NCI-H2107 (cell line): ENCODE data around the gene HLA-DMA.
A peak's percentile ranks its signal among the peaks of the same experiment; 100 is the strongest.

ENCODE experiments used
- DNase-seq: peaks from one replicate; lab custom pipeline; 2025; lab: John Stamatoyannopoulos, UW

The HLA-DMA gene

DNA sequence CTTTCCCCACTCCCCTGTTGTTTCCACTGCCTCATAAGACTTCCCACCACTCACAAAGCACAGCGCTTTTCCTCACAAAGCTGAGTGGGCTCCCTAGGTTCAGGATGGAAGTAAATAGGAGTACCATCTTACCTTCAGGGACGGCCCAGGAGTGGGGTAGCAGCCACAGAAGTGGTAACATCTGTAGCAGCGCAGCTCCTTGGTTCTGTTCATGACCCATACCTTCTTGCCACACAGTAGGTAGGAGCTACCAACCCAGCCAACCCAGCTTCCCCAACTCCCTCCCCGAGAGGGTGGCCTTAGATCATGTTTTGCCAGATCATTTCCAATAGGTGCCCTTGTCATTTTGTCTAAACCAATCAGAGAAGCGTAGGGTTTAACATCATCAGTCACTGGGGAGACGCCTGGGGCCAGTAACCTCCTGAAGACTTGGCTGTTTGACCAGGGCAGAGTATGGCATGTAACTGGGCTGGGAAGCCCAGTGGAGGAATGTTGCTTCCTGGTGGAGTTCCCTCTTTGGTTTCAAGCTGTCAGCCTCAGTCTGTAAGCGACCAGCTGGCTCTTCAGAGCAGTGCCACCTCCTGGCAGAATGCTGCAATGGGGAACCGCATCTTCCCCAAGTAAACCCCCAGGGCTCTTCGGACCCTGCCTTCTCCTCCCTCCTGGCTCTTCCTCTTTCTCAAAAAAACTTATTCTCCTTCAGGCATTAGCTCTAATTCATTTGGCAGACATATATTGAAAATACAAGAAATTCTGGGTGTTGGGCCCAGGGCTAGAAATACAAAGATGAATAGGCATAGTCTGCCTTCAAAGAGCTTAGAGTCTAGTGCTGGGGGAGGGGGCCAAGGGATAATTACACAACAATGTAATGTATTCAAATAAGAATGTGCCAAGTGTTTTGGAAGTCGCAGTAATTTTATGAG is at the start of gene HLA-DMA:
TSS of gene HLA-DMA (minus strand) at position 281 of the 923 bp plus-strand sequence. CDS start at position 220, 61 bp downstream.
- DNase-seq = no peak

DNA sequence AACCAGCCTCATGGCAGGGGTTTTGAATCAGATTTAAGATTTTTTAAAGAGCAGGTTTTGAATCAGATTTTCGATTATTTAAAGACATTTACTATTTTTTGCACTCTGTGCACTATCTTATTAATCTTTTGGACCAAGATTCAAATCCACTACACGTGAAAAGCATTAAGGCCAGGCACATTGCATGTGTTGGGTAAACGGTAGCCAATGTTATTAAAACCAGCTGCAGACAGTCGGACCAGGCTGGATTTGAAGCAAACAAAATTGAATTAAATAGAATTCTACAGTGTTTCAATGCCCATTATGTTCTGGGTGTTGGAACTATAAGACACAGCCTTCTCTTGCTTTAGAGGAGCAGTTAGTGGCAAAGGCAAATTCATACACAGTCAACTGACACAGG is 48.8 kb upstream of the HLA-DMA start:
- no peak for DNase-seq

GRCh38 chr6:33000055-33000454 is 47.2 kb upstream of the HLA-DMA start:
- no peak for DNase-seq

- no peak for DNase-seq
Observed at GRCh38 chr6:32995448-32995847, 42.6 kb upstream of the HLA-DMA start.

GRCh38 chr6:32993363-32993973 is 40.6 kb upstream of the HLA-DMA start:
- no peak for DNase-seq

- DNase-seq = no peak
Observed at GRCh38 chr6:32991972-32992371, 39.1 kb upstream of the HLA-DMA start.

DNA sequence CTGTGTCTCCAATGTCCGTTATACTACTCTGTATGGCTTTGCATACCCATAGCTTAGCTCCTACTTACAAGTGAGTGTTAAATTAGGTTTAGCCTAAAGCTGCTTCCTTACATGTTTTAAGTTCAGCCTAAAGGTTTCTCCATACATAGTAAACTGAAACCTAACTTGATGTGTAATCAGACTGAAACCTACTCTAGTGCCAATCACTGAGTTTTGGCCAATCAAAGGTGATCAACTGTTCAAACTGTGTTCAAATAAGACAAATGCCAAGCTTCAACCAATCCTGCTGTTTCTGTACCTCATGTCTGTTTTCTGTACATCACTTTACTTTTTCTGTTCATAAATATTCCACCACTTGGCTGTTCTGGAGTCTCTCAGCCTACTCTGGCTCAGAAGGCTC is 36.5 kb upstream of the HLA-DMA start:
- DNase-seq = no peak

DNA sequence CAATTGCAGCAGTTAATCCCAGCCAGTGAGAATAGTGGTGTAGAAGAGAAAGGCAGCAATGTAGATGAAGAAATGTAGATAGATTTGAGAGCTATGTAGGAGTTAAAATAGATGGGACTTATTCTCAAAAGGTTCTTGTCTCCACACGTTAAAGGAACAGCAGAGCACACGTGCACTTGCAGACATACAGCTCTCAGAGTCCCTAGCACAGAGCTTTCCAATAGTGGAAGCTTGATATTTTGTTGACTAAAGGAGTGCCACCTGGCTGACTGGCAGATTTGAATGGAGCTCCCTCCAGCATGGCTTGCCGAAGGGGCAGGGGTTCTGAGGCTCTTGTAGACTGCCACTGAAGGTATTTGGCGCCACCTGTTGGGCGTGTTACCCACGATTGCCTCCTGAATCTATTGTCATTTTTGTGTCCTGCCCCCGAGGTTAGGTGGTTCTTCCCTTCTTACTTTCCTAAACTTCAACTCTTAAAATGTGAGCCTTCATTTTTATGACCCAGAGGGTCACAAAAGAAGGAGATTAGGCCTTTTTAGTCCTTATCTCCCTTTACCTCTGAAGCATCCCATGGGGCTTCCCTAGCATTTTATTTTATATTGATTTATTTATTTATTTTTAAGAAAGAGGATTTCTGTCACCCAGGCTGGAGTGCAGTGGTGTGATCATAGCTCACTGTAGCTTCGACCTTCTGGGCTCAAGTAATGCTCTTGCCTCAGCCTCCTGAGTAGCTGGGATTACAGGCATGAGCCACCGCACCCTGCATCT is 31.9 kb upstream of the HLA-DMA start:
- peak; percentile 68 for DNase-seq

DNA sequence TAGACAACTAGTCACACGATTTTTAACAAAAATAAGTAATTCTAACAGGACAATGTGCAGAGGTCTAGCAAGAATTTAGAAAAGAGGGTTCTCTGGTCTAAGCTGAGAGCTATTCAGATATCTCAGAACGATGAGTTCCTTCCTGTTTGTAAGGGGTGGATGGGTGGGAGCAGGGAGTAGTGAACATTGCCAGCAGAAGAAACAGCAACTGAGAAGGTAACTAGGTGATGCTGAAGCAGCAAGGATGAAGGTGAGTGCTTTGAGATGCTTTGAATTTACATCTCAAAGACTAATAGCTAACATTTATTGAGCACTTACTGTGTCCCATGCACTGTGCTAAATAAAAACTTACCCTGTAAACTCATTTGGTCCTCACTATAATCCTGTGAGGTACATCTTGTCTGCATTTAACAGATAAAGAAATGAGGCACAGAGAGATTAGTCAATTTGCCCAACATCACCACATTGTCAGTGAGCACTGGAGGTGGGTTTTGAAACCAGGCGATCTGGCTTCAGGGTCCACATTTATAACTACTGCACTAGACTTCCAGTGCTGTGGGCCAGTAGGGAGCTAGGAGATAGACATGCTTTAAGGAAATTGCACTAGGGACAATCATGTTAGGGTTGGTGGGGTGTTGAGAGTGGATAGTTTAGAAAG is 31.2 kb upstream of the HLA-DMA start:
- DNase-seq = no peak

GRCh38 chr6:32983493-32983848 is 30.6 kb upstream of the HLA-DMA start:
- no peak for DNase-seq

GRCh38 chr6:32982702-32983492 is 30.0 kb upstream of the HLA-DMA start:
- DNase-seq = no peak

DNA sequence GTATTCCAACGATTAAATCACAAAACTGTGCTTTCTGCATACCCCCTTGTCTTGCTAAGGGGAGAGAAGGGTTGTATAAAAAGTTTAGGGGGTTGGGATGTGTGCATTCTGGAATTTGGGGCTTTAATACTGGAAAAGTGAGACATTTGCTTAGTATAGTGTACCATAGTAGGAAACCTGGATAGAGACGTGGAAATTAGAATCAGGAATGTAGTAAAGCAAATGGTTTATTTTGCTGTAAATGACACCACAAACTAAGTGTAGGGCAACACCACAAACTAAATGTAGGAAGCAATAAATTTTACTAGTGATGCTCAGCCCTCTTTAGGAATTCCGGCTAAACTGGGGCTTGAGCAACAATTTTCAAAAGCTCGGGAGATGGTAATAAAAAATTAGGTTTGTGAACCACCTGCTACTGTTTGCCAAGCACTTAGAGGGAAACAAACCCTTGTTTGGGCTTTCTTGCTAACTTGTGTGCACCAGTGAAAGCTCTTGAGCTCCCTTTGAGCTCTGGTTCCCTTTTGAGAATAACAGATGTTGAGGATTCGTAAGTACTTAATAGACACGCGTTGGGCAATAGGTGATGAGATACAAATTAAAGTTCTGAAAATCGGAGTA is 29.3 kb upstream of the HLA-DMA start:
- DNase-seq = peak; percentile 16

GRCh38 chr6:32980488-32981038 is 27.7 kb upstream of the HLA-DMA start:
- no peak for DNase-seq

- no peak for DNase-seq
Observed at GRCh38 chr6:32979720-32980487, 27.0 kb upstream of the HLA-DMA start.

DNA sequence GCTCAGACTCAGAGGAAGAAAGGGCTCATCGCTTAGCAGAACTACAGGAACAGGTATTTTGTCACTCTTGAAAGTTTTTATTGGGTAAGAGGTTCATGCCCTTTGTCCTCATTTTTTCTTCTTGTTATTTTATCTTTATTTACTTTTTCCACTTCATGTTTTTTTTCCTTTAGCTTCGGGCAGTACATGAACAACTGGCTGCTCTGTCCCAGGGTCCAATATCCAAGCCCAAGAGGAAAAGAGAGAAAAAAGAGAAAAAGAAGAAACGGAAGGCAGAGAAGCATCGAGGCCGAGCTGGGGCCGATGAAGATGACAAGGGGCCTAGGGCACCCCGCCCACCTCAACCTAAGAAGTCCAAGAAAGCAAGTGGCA is 25.0 kb upstream of the HLA-DMA start:
- DNase-seq = no peak

DNA sequence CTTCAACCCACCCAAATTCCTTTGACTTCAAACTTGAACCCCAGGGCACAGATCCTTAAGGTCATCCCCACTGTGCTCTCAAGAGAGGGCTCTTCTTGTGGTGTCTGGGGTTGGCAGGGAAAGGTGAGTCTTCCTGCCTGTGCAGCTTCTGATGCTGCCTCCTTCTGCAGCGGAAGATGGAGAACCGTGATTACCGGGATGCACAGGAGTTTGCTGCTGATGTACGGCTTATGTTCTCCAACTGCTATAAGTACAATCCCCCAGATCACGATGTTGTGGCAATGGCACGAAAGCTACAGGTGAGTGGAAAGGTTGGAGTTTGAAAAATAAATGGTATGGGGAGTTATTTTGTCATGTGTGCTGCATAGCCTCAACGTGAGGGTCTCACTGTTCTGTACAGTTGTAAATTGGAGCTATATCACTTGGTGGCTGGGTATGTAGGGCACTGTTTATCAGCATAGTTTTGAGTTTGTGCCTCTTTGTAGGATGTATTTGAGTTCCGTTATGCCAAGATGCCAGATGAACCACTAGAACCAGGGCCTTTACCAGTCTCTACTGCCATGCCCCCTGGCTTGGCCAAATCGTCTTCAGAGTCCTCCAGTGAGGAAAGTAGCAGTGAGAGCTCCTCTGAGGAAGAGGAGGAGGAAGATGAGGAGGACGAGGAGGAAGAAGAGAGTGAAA is 24.5 kb upstream of the HLA-DMA start:
- no peak for DNase-seq

DNA sequence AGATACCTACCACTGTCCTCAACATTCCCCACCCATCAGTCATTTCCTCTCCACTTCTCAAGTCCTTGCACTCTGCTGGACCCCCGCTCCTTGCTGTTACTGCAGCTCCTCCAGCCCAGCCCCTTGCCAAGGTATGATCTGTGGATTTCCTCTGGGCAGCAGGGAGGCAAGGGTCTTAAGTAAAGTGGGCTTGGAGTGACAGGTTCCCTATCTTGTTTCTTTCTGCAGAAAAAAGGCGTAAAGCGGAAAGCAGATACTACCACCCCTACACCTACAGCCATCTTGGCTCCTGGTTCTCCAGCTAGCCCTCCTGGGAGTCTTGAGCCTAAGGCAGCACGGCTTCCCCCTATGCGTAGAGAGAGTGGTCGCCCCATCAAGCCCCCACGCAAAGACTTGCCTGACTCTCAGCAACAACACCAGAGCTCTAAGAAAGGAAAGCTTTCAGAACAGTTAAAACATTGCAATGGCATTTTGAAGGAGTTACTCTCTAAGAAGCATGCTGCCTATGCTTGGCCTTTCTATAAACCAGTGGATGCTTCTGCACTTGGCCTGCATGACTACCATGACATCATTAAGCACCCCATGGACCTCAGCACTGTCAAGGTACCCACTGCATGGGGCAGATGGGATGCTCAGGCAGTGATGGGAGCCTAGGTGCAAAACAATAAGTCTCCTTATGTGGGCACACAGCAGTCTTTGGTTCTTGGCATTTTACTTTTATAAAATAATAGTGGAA is 23.6 kb upstream of the HLA-DMA start:
- DNase-seq = no peak

DNA sequence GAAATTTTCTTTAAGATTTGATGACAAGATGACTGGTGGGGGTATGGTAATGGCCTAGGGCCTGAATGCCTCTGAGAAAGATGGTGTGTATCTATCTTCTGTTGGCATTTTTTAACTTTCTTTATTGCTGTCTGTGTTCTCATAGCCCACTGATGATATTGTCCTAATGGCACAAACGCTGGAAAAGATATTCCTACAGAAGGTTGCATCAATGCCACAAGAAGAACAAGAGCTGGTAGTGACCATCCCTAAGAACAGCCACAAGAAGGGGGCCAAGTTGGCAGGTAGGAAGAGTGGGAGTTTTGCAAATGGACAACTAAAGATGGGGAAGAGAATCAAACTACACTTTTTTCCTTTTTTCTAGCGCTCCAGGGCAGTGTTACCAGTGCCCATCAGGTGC is 23.0 kb upstream of the HLA-DMA start:
- DNase-seq = no peak
